Muscle layer of colon (tissue), 2 donors: ENCODE measurements around the gene SLC1A1.

Experiments
- H3K27ac ChIP-seq: one replicate; pipeline ENCODE4 v1.7.0; 2013; ENCODE audit warnings: low read depth, mild to moderate bottlenecking, low read length, moderate library complexity
- H3K27me3 ChIP-seq, 2 donors: one replicate each; pipeline ENCODE4 v1.7.0; 2013; ENCODE audit warnings: low read length in 2 of 2, mild to moderate bottlenecking in 2 of 2; ENCODE audit not compliant: insufficient read depth in 2 of 2, control insufficient read depth in 1 of 2
- H3K36me3 ChIP-seq: one replicate; pipeline ENCODE4 v1.7.0; 2013; ENCODE audit warnings: mild to moderate bottlenecking, low read length; ENCODE audit not compliant: insufficient read depth
- H3K4me1 ChIP-seq: one replicate; pipeline ENCODE4 v1.7.0; 2013; ENCODE audit warnings: mild to moderate bottlenecking, low read length; ENCODE audit not compliant: insufficient read depth
- H3K4me3 ChIP-seq, 2 donors: one replicate each; pipeline ENCODE4 v1.7.0; 2013; ENCODE audit warnings: low read length in 2 of 2, low read depth in 1 of 2, mild to moderate bottlenecking in 1 of 2, moderate library complexity in 1 of 2
- H3K9ac ChIP-seq: one replicate; pipeline ENCODE4 v1.7.0; 2013; ENCODE audit warnings: low read length
- H3K9me3 ChIP-seq: one replicate; pipeline ENCODE4 v1.7.0; 2013; ENCODE audit warnings: mild to moderate bottlenecking, low read length
- donor health status: abdominal sarcoma.
- donor health status: Adenocarcinoma of cecum.

Gene SLC1A1

DNA sequence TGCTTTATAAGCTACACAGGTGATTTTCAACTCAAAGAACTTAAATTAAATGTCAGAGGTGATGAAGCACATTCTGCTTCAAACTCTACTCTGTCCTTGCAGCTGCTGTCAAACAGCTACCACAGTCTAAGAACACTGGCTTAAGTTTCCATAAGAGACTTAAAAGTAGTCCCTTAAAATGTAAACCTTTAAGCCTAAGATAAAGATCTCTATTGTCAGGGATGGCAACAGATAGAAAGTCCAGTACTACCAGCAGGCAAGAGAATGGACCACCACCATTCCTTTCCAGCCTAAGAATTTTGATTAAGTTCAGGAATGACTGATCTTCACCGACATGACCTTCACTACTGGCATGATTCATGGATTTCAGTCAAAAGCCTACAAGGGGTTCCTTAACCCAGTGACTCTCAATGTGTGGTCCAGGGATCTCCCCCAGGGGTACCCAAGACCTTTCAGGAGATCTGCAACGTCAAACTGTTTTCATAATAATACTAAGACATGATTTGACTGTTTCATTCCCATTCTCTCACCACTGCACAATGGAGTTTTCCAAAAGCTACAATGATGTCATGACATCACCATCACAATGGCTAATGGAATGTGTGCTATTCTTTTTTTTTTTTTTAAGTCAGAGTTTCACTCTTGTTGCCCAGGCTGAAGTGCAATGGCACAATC is 130.8 kb downstream of the SLC1A1 start:
- no peaks in the 10 kb centered on the region for H3K4me1 ChIP-seq

DNA sequence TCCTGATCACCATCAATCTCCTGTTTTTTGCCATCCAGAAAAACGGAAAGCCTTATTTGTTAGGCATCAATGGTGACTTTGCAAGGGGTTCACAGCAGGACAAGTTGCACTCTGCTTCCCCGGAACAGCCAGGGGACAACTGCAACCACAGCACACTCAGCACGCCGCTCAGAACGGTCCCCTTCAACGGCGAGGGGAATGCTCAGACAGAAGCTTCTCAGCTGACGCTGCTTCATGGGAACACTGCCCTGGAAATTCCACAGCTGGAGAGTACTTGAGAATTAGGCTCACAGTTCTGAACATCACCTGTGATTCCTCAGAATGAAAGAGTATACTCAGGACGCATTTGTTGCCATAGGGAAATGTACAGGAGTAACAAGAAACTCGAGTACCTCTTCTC is 131.7 kb downstream of the SLC1A1 start:
- no peak overlapping the region for H3K27ac ChIP-seq
- no peak overlapping the region for H3K9ac ChIP-seq
- H3K4me3 ChIP-seq, result no peak overlapping the region
- H3K27me3 ChIP-seq, result no peaks in the 10 kb centered on the region
- no peaks in the 10 kb centered on the region for H3K9me3 ChIP-seq
- H3K36me3 ChIP-seq, result no peaks in the 10 kb centered on the region
- no peaks in the 10 kb centered on the region for H3K4me1 ChIP-seq

More for the DNA sequence above, 130.8 kb downstream of the SLC1A1 start:
- H3K36me3 ChIP-seq, result no peaks in the 10 kb centered on the region
- no peaks in the 10 kb centered on the region for H3K9me3 ChIP-seq
- no peak overlapping the region for H3K9ac ChIP-seq
- H3K27ac ChIP-seq, result no peak overlapping the region
- no peaks in the 10 kb centered on the region for H3K27me3 ChIP-seq
- H3K4me3 ChIP-seq, result no peak overlapping the region

DNA sequence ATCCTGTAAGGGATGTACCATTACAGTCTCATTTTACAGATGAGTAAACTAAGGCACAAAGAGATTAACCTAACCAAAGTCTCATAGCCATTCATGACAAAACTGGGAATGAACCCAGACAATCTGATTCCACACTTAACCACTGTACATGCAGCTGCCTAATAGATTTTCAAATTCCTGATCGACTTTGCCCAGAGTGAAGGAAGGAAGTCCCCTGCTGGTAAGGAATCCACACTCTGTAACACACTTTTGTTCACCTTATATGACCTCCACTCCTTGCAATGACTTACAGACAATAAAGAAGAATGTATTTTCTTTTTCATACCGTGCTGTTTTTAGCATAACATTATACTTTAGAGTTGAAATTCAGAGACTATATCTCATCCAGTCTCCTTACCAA is 140.6 kb downstream of the SLC1A1 start:
- H3K27ac ChIP-seq, result no peak overlapping the region
- no peaks in the 10 kb centered on the region for H3K36me3 ChIP-seq
- H3K9me3 ChIP-seq, result no peaks in the 10 kb centered on the region
- H3K4me3 ChIP-seq, result no peak overlapping the region
- no peaks in the 10 kb centered on the region for H3K4me1 ChIP-seq
- no peak overlapping the region for H3K9ac ChIP-seq
- no peaks in the 10 kb centered on the region for H3K27me3 ChIP-seq
